ENCODE data around the gene ARID5B. TPM values are rescaled to one million over a fixed set of nuclear protein-coding genes. Genes with fewer than 3 reads are reported as not detected.

ARID5B gene
- total RNA-seq, 1 donor from 2014 or later, result 15.8 TPM

DNA sequence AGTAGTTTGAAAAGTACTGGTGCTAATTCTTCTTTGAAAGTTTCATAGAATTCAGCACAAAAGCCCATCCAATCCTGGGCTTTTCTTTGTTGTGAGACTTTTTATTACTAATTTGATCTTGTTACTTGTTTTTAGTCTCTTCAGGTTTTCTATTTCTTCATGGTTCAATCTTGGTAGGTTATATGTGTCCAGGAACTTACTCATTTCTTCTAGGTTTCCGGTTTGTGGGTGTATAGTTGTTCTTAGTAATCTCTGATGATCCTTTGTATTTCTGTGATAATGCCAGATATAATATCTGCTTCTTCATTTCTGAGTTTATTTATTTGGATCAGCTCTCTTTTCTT, 219.7 kb downstream of the ARID5B start:
- no peak for DNase-seq (ENCODE audit: low read depth)

GRCh38 chr10:62127975-62128374, 226.5 kb downstream of the ARID5B start:
- DNase-seq (ENCODE audit: low read depth), result no peak

DNA sequence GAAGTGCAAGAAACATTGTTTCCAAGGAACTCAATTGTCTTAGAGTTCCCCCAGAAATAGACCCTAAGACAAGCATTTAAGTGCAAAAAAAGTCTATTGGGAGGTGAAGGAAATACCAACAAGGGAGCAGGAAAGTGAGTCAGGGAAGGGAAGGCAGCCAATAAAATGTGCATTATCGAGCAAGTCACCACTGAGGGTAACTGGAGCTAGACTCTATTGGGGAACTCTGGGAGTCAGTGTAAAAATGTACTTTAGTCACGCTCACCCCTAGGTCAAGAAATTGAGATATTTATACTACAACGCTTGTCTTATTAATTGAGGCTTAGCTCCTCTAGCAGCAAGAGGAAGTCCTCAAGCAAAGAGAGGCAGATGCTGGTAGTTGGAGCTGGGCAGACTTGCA, 229.4 kb downstream of the ARID5B start:
- peak; percentile 35 for DNase-seq (ENCODE audit: low read depth)

DNA sequence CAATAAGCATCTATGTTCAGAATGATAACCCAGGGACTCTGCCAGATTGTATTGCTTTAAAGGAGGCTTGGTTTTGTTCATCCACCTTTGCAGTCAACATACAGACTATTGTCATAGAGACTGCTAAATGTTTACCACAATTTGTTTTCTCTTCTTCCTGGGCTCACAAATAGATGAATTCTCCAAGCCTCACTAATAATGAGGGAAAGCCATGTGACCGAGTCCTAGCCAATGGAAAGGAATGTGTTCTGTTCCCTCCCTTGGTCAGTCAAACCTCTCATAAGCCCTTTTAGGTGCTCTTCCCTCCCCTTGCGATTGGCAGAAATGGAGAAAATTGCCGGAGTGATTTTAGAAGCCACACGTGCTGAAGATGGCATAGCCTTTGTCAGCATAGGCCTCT, 230.2 kb downstream of the ARID5B start:
- no peak for DNase-seq (ENCODE audit: low read depth)

DNA sequence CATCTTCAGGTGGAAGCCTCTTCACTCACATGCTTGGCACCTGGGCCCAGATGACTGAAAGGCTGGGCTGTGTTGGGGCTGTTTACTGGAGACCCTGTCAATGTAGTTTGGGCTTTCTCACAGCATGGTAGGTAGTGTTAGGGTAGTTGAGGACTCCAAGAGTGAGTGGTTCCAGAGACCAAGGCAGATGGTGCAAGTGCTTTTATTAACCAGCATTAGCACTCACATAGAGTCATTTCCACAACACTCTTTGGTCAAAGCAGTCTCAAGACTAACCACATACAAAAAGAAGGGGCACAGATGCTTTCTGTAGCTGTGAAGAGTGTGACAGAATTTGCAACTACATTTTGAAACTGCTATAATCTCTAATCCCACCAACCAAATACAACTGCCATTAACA, 232.1 kb downstream of the ARID5B start:
- peak; percentile 22 for DNase-seq (ENCODE audit: low read depth)

- DNase-seq (ENCODE audit: low read depth), result no peak
These were observed 235.4 kb downstream of the ARID5B start for GRCh38 chr10:62136931-62137330.

Other genes with a start within 250 kb of the ARID5B start
- 0.13 and 0.99 TPM in 2 replicates for gene CABCOCO1, start 238.8 kb upstream of the ARID5B start, total RNA-seq